HEK293T (cell line): ENCODE data around the gene TWIST2.

Experiments
- CTBP1 ChIP-seq: fragments of 450-650 bp; IDR thresholded peaks from 2 replicates; pipeline ENCODE4 v1.6.1; 2016; ENCODE audit warnings: borderline replicate concordance
- ELF4 ChIP-seq: fragments of 450-650 bp; IDR thresholded peaks from 2 replicates; pipeline ENCODE4 v1.6.1; 2017; ENCODE audit warnings: antibody characterized with exemption
- FOXA1 ChIP-seq: fragments of 450-650 bp; IDR thresholded peaks from 2 replicates; pipeline ENCODE4 v1.6.1; 2016; ENCODE audit warnings: mild to moderate bottlenecking
- FOXK2 ChIP-seq: fragments of 450-650 bp; IDR thresholded peaks from 2 replicates; pipeline ENCODE4 v1.6.1; 2016; ENCODE audit warnings: mild to moderate bottlenecking
- FOXM1 ChIP-seq: fragments of 450-650 bp; IDR thresholded peaks from 2 replicates; pipeline ENCODE4 v1.6.1; 2017; ENCODE audit warnings: mild to moderate bottlenecking, borderline replicate concordance
- LEF1 ChIP-seq: fragments of 450-650 bp; IDR thresholded peaks from 2 replicates; pipeline ENCODE4 v1.6.1; 2017; ENCODE audit warnings: mild to moderate bottlenecking, borderline replicate concordance
- NFRKB ChIP-seq: fragments of 450-650 bp; IDR thresholded peaks from 2 replicates; pipeline ENCODE4 v1.6.1; 2016; ENCODE audit warnings: mild to moderate bottlenecking, moderate library complexity
- PKNOX1 ChIP-seq: fragments of 450-650 bp; IDR thresholded peaks from 2 replicates; pipeline ENCODE4 v1.6.1; 2016
- SP1 ChIP-seq: fragments of 450-650 bp; IDR thresholded peaks from 2 replicates; pipeline ENCODE4 v1.6.1; 2017
- TARDBP ChIP-seq: fragments of 450-650 bp; IDR thresholded peaks from 2 replicates; pipeline ENCODE4 v1.6.1; 2016
- ZNF384 ChIP-seq: fragments of 450-650 bp; IDR thresholded peaks from 2 replicates; pipeline ENCODE4 v1.6.1; 2016

- TF ChIP-seq ELF4 = no peak
- no peak for TF ChIP-seq FOXM1
- no peak for TF ChIP-seq SP1
- no peak for TF ChIP-seq PKNOX1
- TF ChIP-seq TARDBP = no peak
- no peak for TF ChIP-seq CTBP1
- TF ChIP-seq FOXA1 = no peak
- no peak for TF ChIP-seq NFRKB
- TF ChIP-seq ZNF384 = no peak
- TF ChIP-seq FOXK2 = no peak
- no peak for TF ChIP-seq LEF1
Measured at GRCh38 chr2:238852206-238852869, 4.5 kb downstream of the TWIST2 start.
